ENCODE measurements around the gene ZFX.

ZFX gene

DNA sequence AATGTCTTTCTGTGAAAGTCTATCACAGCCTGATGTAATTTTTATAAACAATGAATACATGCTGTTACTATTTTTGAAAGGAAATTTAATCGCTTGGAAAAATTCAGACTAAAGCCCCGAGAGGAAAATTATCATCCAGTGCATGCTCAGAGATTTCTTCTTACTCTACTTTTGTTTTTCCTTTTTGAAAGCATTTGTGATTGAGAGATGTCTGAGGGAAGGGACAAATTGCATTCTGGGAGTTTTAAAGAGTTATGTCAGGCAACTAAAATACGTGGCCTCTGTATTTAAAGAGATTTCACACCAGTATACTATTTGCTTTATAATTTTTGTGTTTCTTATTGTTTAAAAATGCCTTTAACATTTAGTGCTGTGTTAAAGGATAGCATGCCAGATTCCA, 1.4 kb upstream of the ZFX start:
- WGBS (ENCODE audit: extremely low coverage, insufficient coverage, low lambda C conversion rate) = no CpG with 5 or more reads among the region's 3 CpGs
- no peak overlapping the region for H3K27ac ChIP-seq (ENCODE audit: low read depth, low read length)

DNA sequence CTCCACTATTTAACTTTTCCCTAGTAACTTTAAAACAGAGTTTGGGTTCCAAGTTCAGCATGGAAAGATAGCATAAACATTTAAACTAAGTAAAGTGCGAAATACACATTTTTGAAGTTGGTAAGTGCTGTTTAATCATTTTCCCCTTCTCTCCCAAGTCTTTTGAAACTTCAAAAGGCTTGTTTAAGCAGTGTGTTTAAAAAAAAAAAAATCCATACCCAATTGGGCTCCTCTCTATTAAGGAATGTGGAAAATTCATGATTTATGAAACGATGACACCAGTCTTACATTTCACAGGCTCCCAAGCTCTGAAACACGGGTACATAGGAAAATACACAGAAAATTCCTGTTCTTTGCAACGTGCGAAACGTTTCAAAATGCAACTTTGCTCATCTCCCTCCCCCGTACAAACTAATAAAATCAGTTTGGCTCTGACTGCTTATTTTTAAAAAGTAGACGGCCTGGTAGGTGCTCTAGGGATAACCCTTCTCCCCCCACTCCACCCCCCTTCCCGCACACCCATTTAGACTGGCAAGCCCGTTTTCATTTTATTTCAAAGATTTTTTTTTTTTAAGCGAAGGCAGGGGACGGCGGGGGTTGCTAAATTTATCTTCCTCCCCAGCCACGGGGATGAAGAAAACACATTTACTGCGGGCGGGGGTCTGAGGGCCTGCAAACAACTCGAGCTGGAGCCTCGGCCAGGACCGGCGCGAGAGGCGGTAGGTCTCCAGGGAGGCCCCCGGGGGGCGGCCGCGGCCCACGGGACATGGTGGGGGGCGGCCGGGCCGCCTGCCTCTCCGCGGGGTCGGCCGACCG, 786 bp upstream of the ZFX start:
- Histone ChIP-seq H3K4me3 (ENCODE audit: low read length) (no peak overlapping the region), H2BK5ac (ENCODE audit: low read length) (no peak overlapping the region), H3K4me2 (ENCODE audit: low read length) (no peak overlapping the region), H3K4me1 (ENCODE audit: control insufficient read depth, low read depth, low read length) (no peaks in the 10 kb centered on the region), H3K56ac (ENCODE audit: low read length) (peak overlapping the region; percentile 67), H3K23ac (ENCODE audit: low read length) (no peak overlapping the region), H3K79me1 (ENCODE audit: low read length) (no peaks in the 10 kb centered on the region), H4K8ac (ENCODE audit: low read depth, low read length) (peak overlapping the region; percentile 76), H2BK15ac (replicated peaks; ENCODE audit: low read depth) (no peak overlapping the region), H3K27ac (ENCODE audit: low read depth, low read length) (peak overlapping the region; percentile 99), H2AK5ac (ENCODE audit: low read length) (no peak overlapping the region), H3K79me2 (ENCODE audit: control insufficient read depth, insufficient read depth, low read length) (peaks cover 19% of the 10 kb centered on the region), H2BK120ac (ENCODE audit: low read depth, low read length) (peak overlapping the region; percentile 64), H3K9ac (ENCODE audit: low read length) (peak overlapping the region; percentile 82), H3K4ac (ENCODE audit: low read depth, low read length) (peak overlapping the region; percentile 91), H4K5ac (ENCODE audit: low read length) (no peak overlapping the region), H3K18ac (ENCODE audit: low read length) (peak overlapping the region; percentile 99), H3K27me3 (ENCODE audit: insufficient read depth, low read length, poor library complexity) (no peaks in the 10 kb centered on the region), H3K36me3 (ENCODE audit: control insufficient read depth, insufficient read depth, low read length) (no peaks in the 10 kb centered on the region)
- no CpG with 5 or more reads among the region's 35 CpGs for WGBS (ENCODE audit: extremely low coverage, insufficient coverage, low lambda C conversion rate)
- peak; percentile 29 for DNase-seq

More for the DNA sequence above, 1.4 kb upstream of the ZFX start:
- Histone ChIP-seq H4K5ac (ENCODE audit: low read length) (no peak overlapping the region), H3K56ac (ENCODE audit: low read length) (no peak overlapping the region), H3K27me3 (ENCODE audit: insufficient read depth, low read length, poor library complexity) (no peaks in the 10 kb centered on the region), H2BK120ac (ENCODE audit: low read depth, low read length) (no peak overlapping the region), H3K23ac (ENCODE audit: low read length) (no peak overlapping the region), H3K79me1 (ENCODE audit: low read length) (no peaks in the 10 kb centered on the region), H3K79me2 (ENCODE audit: control insufficient read depth, insufficient read depth, low read length) (peaks cover 15% of the 10 kb centered on the region), H2AK5ac (ENCODE audit: low read length) (no peak overlapping the region), H4K8ac (ENCODE audit: low read depth, low read length) (no peak overlapping the region), H3K4me2 (ENCODE audit: low read length) (no peak overlapping the region), H3K36me3 (ENCODE audit: control insufficient read depth, insufficient read depth, low read length) (no peaks in the 10 kb centered on the region), H3K4me1 (ENCODE audit: control insufficient read depth, low read depth, low read length) (no peaks in the 10 kb centered on the region), H2BK15ac (replicated peaks; ENCODE audit: low read depth) (no peak overlapping the region), H3K4me3 (ENCODE audit: low read length) (no peak overlapping the region), H2BK5ac (ENCODE audit: low read length) (no peak overlapping the region), H3K4ac (ENCODE audit: low read depth, low read length) (no peak overlapping the region), H3K18ac (ENCODE audit: low read length) (no peak overlapping the region), H3K9ac (ENCODE audit: low read length) (no peak overlapping the region)
- DNase-seq = no peak

DNA sequence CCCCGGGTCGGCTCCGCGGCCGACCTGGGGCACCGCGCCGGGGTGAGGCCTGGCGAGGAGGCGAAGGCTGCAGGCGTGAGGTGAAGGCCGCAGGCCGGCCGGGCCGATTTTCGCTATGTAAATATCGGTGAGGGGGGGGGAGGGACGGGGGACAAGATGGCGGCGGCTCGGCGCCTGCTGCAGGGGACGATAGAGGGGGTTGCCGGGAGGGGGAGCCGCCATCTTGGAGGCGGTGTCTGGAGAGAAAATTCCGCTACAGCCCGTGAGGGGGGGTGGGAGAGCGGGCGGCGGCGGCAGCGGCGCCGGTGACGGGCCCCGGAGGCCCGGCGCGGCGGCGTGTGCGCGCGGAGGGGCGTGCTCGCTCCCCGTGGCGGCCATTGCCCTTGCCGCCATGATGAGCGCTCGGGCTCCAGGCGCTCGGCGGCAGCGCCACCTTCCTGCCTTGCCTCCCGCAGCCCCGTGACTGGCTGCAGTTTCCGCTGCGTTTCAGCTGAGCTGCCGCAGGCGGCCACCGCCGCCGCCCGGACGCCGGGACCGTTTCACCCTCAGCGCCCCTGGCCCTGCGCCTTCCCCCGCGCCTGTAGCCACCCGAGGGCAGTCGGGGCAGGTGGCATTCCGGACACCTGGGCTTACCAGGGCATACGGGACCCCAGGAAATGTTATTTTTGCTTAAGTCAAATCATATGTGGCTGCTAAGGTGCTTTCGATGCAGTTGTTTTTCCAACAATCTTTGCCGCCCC, 692 bp downstream of the ZFX start:
- no peaks in the 10 kb centered on the region for H3K36me3 ChIP-seq (ENCODE audit: control insufficient read depth, insufficient read depth, low read length)
- no peak overlapping the region for H2BK5ac ChIP-seq (ENCODE audit: low read length)
- H3K27ac ChIP-seq (ENCODE audit: low read depth, low read length) = peak overlapping the region; percentile 99
- H2BK15ac ChIP-seq (replicated peaks; ENCODE audit: low read depth) = no peak overlapping the region
- peak overlapping the region; percentile 91 for H3K56ac ChIP-seq (ENCODE audit: low read length)
- peaks cover 26% of the 10 kb centered on the region for H3K79me2 ChIP-seq (ENCODE audit: control insufficient read depth, insufficient read depth, low read length)
- no peaks in the 10 kb centered on the region for H3K27me3 ChIP-seq (ENCODE audit: insufficient read depth, low read length, poor library complexity)
- no peak overlapping the region for H3K23ac ChIP-seq (ENCODE audit: low read length)
- H4K8ac ChIP-seq (ENCODE audit: low read depth, low read length) = peak overlapping the region; percentile 97
- no peak overlapping the region for H2AK5ac ChIP-seq (ENCODE audit: low read length)
- H3K4me2 ChIP-seq (ENCODE audit: low read length) = peak overlapping the region; percentile 34
- H3K4ac ChIP-seq (ENCODE audit: low read depth, low read length) = peak overlapping the region; percentile 99
- H3K18ac ChIP-seq (ENCODE audit: low read length) = peak overlapping the region; percentile 99
- no CpG with 5 or more reads among the region's 79 CpGs for WGBS (ENCODE audit: extremely low coverage, insufficient coverage, low lambda C conversion rate)
- H3K79me1 ChIP-seq (ENCODE audit: low read length) = no peaks in the 10 kb centered on the region
- peak; percentile 88 for DNase-seq
- H2BK120ac ChIP-seq (ENCODE audit: low read depth, low read length) = peak overlapping the region; percentile 89
- H4K5ac ChIP-seq (ENCODE audit: low read length) = no peak overlapping the region
- no peaks in the 10 kb centered on the region for H3K4me1 ChIP-seq (ENCODE audit: control insufficient read depth, low read depth, low read length)
- H3K4me3 ChIP-seq (ENCODE audit: low read length) = peak overlapping the region; percentile 81
- H3K9ac ChIP-seq (ENCODE audit: low read length) = peak overlapping the region; percentile 82

- Histone ChIP-seq H4K8ac (ENCODE audit: low read depth, low read length) (no peak overlapping the region), H3K27ac (ENCODE audit: low read depth, low read length) (no peak overlapping the region), H2BK120ac (ENCODE audit: low read depth, low read length) (no peak overlapping the region), H3K4me1 (ENCODE audit: control insufficient read depth, low read depth, low read length) (no peaks in the 10 kb centered on the region), H2BK15ac (replicated peaks; ENCODE audit: low read depth) (no peak overlapping the region), H3K27me3 (ENCODE audit: insufficient read depth, low read length, poor library complexity) (no peaks in the 10 kb centered on the region), H3K9ac (ENCODE audit: low read length) (peak overlapping the region; percentile 82), H3K4ac (ENCODE audit: low read depth, low read length) (no peak overlapping the region), H3K36me3 (ENCODE audit: control insufficient read depth, insufficient read depth, low read length) (no peaks in the 10 kb centered on the region), H3K18ac (ENCODE audit: low read length) (no peak overlapping the region), H4K5ac (ENCODE audit: low read length) (no peak overlapping the region), H3K79me1 (ENCODE audit: low read length) (no peaks in the 10 kb centered on the region), H3K23ac (ENCODE audit: low read length) (no peak overlapping the region), H2BK5ac (ENCODE audit: low read length) (no peak overlapping the region), H3K4me3 (ENCODE audit: low read length) (peak overlapping the region; percentile 81), H3K4me2 (ENCODE audit: low read length) (peak overlapping the region; percentile 34), H3K56ac (ENCODE audit: low read length) (peak overlapping the region; percentile 91), H3K79me2 (ENCODE audit: control insufficient read depth, insufficient read depth, low read length) (peaks cover 32% of the 10 kb centered on the region), H2AK5ac (ENCODE audit: low read length) (no peak overlapping the region)
- no peak for DNase-seq
- WGBS (ENCODE audit: extremely low coverage, insufficient coverage, low lambda C conversion rate) = no CpG with 5 or more reads among the region's 10 CpGs
Observed at GRCh38 chrX:24150898-24151297, 1.4 kb downstream of the ZFX start.

DNA sequence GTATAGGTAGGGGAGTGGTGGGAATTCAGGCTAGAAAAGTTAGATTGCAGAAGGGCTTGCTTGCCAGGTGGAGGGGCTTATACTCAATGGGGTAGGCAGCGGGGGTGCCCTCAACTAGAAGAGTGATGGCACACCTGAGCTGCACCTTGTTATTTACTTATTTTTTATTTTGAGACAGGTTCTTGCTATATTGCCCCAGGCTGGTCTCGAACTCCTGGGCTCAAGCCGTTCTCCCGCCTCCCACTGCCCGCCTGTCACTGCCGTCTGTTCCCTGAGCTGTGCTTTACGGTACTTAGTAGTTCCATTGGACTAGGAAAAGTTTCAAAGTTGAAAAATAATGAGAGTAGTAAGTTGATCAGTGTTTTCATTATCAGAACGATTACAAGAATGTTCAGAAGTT, 2.0 kb downstream of the ZFX start:
- WGBS (ENCODE audit: extremely low coverage, insufficient coverage, low lambda C conversion rate) = no CpG with 5 or more reads among the region's 8 CpGs

More for the DNA sequence above, 2.0 kb downstream of the ZFX start:
- Histone ChIP-seq H3K36me3 (ENCODE audit: control insufficient read depth, insufficient read depth, low read length) (no peaks in the 10 kb centered on the region), H3K56ac (ENCODE audit: low read length) (peak overlapping the region; percentile 70), H2AK5ac (ENCODE audit: low read length) (no peak overlapping the region), H2BK120ac (ENCODE audit: low read depth, low read length) (no peak overlapping the region), H4K8ac (ENCODE audit: low read depth, low read length) (no peak overlapping the region), H3K4me2 (ENCODE audit: low read length) (peak overlapping the region; percentile 34), H3K4ac (ENCODE audit: low read depth, low read length) (no peak overlapping the region), H3K23ac (ENCODE audit: low read length) (no peak overlapping the region), H3K4me1 (ENCODE audit: control insufficient read depth, low read depth, low read length) (no peaks in the 10 kb centered on the region), H3K18ac (ENCODE audit: low read length) (no peak overlapping the region), H3K4me3 (ENCODE audit: low read length) (no peak overlapping the region), H3K27ac (ENCODE audit: low read depth, low read length) (no peak overlapping the region), H3K79me1 (ENCODE audit: low read length) (no peaks in the 10 kb centered on the region), H3K79me2 (ENCODE audit: control insufficient read depth, insufficient read depth, low read length) (peaks cover 37% of the 10 kb centered on the region), H3K27me3 (ENCODE audit: insufficient read depth, low read length, poor library complexity) (no peaks in the 10 kb centered on the region), H3K9ac (ENCODE audit: low read length) (peak overlapping the region; percentile 82), H4K5ac (ENCODE audit: low read length) (no peak overlapping the region), H2BK15ac (replicated peaks; ENCODE audit: low read depth) (no peak overlapping the region), H2BK5ac (ENCODE audit: low read length) (no peak overlapping the region)
- no peak for DNase-seq
